Sigmoid colon (tissue), 4 donors: ENCODE data around the gene SLC6A1.

Experiments
- POLR2AphosphoS5 ChIP-seq, 4 donors: sonication (generic); formaldehyde crosslinking; IDR thresholded peaks; one replicate each; pipeline ENCODE4 v1.6.1; 2017; ENCODE audit warnings: antibody characterized with exemption in 4 of 4
- TF ChIP-seq, protein P1 (sequence below), 4 experiments: fragments of 450-650 bp in 3 of 4; fragments of 200-600 bp in 1 of 4; IDR thresholded peaks; one replicate each; pipeline ENCODE4 v1.5.1; 2016 to 2019; ENCODE audit warnings: antibody characterized with exemption in 4 of 4, mild to moderate bottlenecking in 3 of 4, moderate library complexity in 2 of 4

DNA sequence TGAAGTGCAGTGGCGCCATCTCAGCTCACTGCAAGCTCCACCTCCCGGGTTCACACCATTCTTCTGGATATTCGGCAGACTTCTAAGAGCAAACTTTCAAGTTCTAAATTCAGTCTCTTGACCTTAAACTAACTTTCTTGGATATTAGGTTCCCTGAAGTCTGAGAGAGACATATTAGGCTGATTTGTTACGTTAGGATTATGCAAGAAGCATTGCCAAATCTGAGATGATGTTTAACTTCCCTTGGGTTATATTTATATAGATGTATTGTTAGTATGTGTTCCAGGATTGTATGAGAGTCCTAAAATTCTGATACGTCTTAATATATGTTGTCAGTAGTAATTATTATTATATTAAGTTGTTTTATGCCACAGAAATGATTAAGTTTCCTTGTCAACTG is 80.1 kb downstream of the SLC6A1 start:
- TF ChIP-seq, protein P1, sequence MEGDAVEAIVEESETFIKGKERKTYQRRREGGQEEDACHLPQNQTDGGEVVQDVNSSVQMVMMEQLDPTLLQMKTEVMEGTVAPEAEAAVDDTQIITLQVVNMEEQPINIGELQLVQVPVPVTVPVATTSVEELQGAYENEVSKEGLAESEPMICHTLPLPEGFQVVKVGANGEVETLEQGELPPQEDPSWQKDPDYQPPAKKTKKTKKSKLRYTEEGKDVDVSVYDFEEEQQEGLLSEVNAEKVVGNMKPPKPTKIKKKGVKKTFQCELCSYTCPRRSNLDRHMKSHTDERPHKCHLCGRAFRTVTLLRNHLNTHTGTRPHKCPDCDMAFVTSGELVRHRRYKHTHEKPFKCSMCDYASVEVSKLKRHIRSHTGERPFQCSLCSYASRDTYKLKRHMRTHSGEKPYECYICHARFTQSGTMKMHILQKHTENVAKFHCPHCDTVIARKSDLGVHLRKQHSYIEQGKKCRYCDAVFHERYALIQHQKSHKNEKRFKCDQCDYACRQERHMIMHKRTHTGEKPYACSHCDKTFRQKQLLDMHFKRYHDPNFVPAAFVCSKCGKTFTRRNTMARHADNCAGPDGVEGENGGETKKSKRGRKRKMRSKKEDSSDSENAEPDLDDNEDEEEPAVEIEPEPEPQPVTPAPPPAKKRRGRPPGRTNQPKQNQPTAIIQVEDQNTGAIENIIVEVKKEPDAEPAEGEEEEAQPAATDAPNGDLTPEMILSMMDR (IDR thresholded peaks at IDR 0.05): no peak
- no peak for TF ChIP-seq POLR2AphosphoS5 (IDR thresholded peaks at IDR 0.05)
